ENCODE measurements around the gene VWA3B.

DNA sequence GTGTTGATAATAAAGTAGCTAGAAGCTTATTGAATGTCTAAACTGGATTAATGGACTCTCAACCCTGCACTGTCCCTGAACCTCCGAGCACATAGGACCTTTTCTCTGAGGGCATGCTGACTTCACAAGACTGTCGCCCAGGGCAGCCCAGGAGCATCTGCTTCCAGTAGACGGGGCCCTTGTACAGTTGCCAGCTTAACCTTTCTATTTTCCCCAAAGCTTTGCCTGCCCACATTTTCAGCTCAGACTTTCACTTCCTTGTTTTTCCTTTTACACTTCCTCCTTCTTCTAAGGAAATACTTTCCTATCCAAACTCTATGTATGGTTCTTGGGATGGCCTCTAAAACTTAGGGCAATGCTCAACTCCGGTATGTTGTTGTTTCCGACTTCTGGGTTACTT lies 1.3 kb downstream of the VWA3B start:
- TF ChIP-seq, protein P1, sequence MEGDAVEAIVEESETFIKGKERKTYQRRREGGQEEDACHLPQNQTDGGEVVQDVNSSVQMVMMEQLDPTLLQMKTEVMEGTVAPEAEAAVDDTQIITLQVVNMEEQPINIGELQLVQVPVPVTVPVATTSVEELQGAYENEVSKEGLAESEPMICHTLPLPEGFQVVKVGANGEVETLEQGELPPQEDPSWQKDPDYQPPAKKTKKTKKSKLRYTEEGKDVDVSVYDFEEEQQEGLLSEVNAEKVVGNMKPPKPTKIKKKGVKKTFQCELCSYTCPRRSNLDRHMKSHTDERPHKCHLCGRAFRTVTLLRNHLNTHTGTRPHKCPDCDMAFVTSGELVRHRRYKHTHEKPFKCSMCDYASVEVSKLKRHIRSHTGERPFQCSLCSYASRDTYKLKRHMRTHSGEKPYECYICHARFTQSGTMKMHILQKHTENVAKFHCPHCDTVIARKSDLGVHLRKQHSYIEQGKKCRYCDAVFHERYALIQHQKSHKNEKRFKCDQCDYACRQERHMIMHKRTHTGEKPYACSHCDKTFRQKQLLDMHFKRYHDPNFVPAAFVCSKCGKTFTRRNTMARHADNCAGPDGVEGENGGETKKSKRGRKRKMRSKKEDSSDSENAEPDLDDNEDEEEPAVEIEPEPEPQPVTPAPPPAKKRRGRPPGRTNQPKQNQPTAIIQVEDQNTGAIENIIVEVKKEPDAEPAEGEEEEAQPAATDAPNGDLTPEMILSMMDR (IDR thresholded peaks at IDR 0.05; ENCODE audit: insufficient read depth, low read length, poor library complexity, severe bottlenecking), result no peak
- TF ChIP-seq EZH2phosphoT487 (conservative IDR thresholded peaks at IDR 0.05; ENCODE audit: low read length), result no peak
